Right lobe of liver (tissue), 4 donors: ENCODE measurements around the gene FAM168B.

Experiments used
- POLR2A ChIP-seq: fragments of 450-650 bp; IDR thresholded peaks from one replicate; pipeline ENCODE4 v1.6.1; 2017; ENCODE audit warnings: antibody characterized with exemption, mild to moderate bottlenecking
- TF ChIP-seq, protein P1 (sequence below), 4 donors: fragments of 200-600 bp in 3 of 4; fragments of 450-650 bp in 1 of 4; IDR thresholded peaks; one replicate each; pipeline versions ENCODE4 v1.5.1 to v1.8.0; 2016 to 2022; ENCODE audit warnings: antibody characterized with exemption in 4 of 4, mild to moderate bottlenecking in 2 of 4
- donor health status: DM: no; HTN: no; CAD: no.
- donor health status: DM: no; HTN: no; CAD: no.
- donor health status: DM: no; HTN: yes; CAD: no.

DNA sequence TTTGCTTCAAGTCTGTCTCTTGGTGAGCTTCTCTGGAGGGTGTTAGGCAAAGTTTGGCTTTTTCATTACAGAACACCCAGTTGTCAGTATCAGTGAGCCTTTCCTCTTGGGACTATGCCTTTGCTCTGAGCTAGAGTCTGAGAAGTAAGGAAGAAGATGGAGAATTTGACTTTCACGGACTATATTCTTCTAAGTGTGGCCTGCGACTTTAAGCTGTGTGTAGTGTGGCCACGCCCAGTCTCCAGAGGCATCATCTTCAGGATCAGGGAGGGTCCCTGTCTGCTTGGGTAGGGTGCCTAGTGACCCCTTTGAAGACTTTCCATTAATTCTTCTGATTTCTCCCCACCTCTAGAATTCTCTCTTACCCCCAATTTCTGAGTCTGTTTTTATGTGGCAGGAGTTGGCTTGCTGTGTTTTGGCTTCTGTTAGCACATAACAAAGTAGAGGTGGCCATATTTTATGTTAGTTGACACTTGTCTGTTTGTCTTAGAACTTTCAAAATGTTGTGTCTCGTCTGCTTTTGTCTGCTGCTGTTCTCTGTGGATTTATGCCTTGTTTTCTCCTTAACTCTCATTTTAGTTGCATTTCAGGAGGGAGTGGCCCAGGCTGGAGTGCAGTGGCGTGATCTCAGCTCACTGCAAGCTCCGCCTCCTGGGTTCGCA lies 20.4 kb upstream of the FAM168B start:
- TF ChIP-seq, protein P1, sequence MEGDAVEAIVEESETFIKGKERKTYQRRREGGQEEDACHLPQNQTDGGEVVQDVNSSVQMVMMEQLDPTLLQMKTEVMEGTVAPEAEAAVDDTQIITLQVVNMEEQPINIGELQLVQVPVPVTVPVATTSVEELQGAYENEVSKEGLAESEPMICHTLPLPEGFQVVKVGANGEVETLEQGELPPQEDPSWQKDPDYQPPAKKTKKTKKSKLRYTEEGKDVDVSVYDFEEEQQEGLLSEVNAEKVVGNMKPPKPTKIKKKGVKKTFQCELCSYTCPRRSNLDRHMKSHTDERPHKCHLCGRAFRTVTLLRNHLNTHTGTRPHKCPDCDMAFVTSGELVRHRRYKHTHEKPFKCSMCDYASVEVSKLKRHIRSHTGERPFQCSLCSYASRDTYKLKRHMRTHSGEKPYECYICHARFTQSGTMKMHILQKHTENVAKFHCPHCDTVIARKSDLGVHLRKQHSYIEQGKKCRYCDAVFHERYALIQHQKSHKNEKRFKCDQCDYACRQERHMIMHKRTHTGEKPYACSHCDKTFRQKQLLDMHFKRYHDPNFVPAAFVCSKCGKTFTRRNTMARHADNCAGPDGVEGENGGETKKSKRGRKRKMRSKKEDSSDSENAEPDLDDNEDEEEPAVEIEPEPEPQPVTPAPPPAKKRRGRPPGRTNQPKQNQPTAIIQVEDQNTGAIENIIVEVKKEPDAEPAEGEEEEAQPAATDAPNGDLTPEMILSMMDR (IDR thresholded peaks at IDR 0.05): no peak
- TF ChIP-seq POLR2A: no peak
